GM12865 (cell line): ENCODE measurements around the gene BCAS1.

ENCODE experiments used
- DNase-seq: peaks from one replicate; pipeline ENCODE4 v3.0.0; 2010; ENCODE audit warnings: low read depth
- H3K4me3 ChIP-seq: 2 replicates; pipeline ENCODE4 v1.5.1; 2011; ENCODE audit warnings: mild to moderate bottlenecking, low read depth, low read length, control low read depth
- TF ChIP-seq, protein P1 (sequence below): IDR thresholded peaks from 2 replicates; pipeline ENCODE4 v1.5.1; 2011; ENCODE audit warnings: low read length, control low read depth, low read depth, inconsistent platforms; ENCODE audit not compliant: insufficient read depth; ENCODE audit errors: missing control alignments

BCAS1 gene

DNA sequence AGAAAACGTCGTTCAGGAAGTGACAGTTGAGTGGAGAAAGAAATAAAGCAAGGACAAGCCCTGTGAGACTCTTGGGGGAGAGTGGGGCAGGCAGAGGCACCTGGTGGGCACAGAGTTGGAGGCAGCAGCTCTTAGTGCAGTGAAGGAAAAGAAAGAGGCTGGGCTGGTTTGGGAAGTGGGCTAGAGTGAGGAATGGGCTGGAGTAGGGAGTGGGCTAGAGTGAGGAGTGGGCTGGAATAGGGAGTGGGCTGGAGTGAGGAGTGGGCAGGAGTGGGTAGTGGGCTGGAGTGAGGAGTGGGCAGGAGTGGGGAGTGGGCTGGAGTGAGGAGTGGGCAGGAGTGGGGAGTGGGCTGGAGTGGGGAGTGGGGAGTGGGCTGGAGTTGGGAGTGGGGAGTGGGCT, 43.7 kb upstream of the BCAS1 start:
- TF ChIP-seq, protein P1, sequence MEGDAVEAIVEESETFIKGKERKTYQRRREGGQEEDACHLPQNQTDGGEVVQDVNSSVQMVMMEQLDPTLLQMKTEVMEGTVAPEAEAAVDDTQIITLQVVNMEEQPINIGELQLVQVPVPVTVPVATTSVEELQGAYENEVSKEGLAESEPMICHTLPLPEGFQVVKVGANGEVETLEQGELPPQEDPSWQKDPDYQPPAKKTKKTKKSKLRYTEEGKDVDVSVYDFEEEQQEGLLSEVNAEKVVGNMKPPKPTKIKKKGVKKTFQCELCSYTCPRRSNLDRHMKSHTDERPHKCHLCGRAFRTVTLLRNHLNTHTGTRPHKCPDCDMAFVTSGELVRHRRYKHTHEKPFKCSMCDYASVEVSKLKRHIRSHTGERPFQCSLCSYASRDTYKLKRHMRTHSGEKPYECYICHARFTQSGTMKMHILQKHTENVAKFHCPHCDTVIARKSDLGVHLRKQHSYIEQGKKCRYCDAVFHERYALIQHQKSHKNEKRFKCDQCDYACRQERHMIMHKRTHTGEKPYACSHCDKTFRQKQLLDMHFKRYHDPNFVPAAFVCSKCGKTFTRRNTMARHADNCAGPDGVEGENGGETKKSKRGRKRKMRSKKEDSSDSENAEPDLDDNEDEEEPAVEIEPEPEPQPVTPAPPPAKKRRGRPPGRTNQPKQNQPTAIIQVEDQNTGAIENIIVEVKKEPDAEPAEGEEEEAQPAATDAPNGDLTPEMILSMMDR, result no peak
- no peak overlapping the region for H3K4me3 ChIP-seq
- no peak for DNase-seq

DNA sequence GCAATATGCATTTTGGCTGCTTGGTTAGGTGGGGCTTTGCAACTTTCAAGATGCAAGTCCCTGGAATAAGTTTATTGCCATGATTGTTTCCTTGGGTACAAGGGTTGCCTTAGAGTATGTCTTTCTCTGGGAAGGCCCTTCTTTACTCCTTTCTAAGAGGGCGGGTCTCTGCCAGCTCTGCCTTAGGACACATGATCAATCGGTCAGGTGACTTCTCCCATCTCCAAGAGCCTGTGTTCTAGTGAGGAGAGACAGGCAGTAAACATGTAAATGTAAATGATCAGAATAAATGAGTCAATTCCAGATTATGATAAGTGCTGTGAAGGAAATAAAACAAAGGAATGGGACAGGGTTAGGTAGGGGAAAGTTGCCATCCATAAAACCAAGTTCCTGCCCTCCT, 43.2 kb upstream of the BCAS1 start:
- H3K4me3 ChIP-seq, result no peak overlapping the region
- TF ChIP-seq, protein P1, result no peak
- DNase-seq, result no peak

DNA sequence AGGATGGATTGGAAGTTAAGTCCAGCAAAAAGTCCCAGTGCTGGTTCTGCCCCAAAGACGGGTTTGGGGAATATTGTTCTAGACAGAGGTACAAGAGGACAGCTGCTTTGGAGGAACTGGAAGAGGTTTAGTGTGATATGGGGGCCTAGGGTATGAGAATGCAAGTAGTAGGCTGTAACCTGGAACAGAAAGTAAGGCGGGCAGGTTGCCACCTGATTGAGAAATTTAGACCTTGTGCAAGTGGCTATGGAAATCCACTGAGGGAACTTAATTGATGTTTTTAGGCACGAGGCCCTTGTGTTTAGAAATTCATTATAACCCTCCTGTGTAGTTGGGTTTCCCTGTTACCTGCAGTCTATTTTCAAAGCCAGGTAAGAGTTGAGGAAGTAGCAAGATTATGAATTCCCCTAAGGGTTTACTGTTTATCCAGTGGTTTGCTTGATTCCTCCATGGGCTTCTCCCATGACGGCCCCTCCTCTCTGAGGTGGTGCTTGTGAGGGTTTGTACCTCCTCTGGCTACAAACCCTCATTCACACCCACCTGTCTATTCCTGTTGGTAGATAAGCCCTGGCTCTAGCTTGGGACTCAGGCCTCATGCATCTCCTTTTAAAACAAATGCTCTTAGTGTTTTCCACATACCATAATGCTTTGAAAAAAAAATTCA, 42.0 kb upstream of the BCAS1 start:
- TF ChIP-seq, protein P1, result no peak
- no peak overlapping the region for H3K4me3 ChIP-seq
- DNase-seq, result no peak

DNA sequence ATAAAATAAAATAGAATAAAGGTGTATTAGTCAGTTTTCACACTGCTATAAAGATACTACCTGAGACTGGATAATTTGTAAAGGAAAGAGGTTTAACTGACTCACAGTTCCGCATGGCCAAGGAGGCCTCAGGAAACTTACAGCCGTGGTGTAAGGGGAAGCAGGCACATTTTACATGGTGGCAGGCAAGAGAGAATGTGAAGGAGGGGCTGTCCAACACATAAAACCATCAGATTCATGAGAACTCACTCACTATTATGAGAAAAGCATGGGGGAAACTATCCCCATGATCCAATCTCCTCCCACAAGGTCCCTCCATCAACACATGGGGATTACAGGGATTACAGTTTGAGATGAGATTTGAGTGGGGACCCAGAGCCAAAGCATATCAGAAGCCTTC, 41.1 kb upstream of the BCAS1 start:
- H3K4me3 ChIP-seq, result no peak overlapping the region
- TF ChIP-seq, protein P1, result no peak
- no peak for DNase-seq

DNA sequence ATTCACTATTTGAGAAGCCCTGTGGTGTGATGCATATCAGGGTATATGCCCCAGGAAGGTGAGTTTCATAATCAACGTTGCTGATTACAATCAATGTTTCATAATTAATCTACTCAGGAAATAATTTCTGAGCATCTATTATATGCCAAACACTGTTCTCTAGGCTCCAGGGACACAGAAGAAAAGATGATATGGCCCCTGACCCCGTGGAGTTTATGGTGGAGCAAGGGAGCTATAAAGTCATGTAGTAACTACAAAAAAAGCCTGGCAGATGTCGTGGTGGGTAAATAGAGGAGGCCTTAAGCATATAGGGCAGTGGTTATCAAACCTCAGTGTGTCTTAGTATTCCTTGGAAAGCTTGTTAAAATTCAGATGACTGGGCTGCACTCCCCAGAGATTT, 40.1 kb upstream of the BCAS1 start:
- DNase-seq, result no peak
- TF ChIP-seq, protein P1, result no peak
- no peak overlapping the region for H3K4me3 ChIP-seq

DNA sequence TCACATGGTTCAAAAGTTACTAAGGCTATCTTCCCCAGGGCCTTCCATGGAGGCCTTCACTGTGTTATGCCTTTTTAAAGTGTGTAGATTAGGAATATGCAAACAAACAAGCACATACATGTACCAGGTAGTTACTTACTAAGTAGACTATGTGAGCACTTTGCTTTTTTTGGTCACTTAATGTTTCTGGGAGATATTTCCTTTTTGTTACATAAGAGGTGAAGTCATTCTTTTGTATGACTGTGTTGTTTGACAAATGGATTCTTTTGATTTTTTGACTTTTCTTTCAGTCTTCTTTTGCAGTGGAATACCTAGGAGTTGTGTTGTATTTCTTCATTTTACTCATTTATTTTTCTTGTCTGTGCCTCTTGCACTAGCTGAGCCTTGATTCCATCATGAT, 39.6 kb upstream of the BCAS1 start:
- TF ChIP-seq, protein P1, result no peak
- DNase-seq, result no peak
- H3K4me3 ChIP-seq, result no peak overlapping the region

DNA sequence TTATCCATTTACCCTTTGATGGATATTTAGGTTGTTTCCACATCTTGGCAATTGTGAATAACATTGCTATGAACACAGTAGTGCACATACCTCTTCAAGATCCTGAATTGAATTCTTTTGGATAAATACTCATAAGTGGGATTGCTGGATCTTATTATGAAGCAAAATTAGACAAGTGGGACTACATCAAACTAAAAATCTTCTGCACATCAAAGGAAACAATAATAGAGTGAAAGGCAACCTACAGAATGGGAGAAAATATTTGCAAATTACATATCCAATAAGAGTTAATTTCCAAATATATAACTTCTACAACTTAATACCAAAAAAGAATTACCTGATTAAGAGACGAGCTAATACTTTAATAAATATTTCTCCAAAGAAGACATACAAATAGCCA, 38.4 kb upstream of the BCAS1 start:
- TF ChIP-seq, protein P1, result no peak
- H3K4me3 ChIP-seq, result no peak overlapping the region
- DNase-seq, result no peak
